SK-N-SH (cell line): ENCODE measurements around the gene TMEM164. TPM values are rescaled to one million over a fixed set of nuclear protein-coding genes. Genes with fewer than 3 reads are reported as not detected.

ENCODE experiments used
- CTCF ChIA-PET: fragments of 300-600, 350-600 bp; formaldehyde crosslinking; extraction: SDS; loops from one replicate; lab custom pipeline; 2021; lab: Yijun Ruan, JAX
- POLR2A ChIA-PET: fragments of 350-600 bp; sonication (Branson Sonifier 250); formaldehyde crosslinking; extraction: SDS; loops from one replicate; lab custom pipeline; 2020; ENCODE audit warnings: antibody characterized with exemption, inconsistent platforms; lab: Yijun Ruan, JAX
- DNase-seq: peaks from one replicate; pipeline ENCODE4 v3.0.0; 2012
- H2AFZ ChIP-seq: fragments of 200-600 bp; sonication (generic); 2 replicates; pipeline ENCODE4 v1.8.1; 2016; ENCODE audit warnings: antibody characterized with exemption, mild to moderate bottlenecking, low read depth
- H3F3A ChIP-seq: fragments of 200-600 bp; sonication (generic); replicated peaks from 2 replicates; pipeline ENCODE3; 2016; ENCODE audit warnings: antibody characterized with exemption, mild to moderate bottlenecking; ENCODE audit not compliant: insufficient read depth
- H3K27ac ChIP-seq, 2 experiments: fragments of 200-500 bp in 1 of 2; fragments of 200-600 bp in 1 of 2; sonication (Bioruptor generic) in 1 of 2; sonication (generic), shearing (Covaris generic) in 1 of 2; 2 replicates each; pipeline versions ENCODE4 v1.5.1 to v1.6.1; 2014 to 2016; ENCODE audit warnings: low read depth in 2 of 2, inconsistent platforms in 1 of 2, low read length in 1 of 2, mild to moderate bottlenecking in 1 of 2, mixed read lengths in 1 of 2
- H3K27me3 ChIP-seq: fragments of 200-600 bp; sonication (generic), shearing (Covaris generic); 2 replicates; pipeline ENCODE4 v1.6.1; 2016; ENCODE audit warnings: mixed run types; ENCODE audit not compliant: insufficient read depth
- H3K36me3 ChIP-seq, 2 experiments: fragments of 200-500 bp in 1 of 2; fragments of 200-600 bp in 1 of 2; sonication (Bioruptor generic) in 1 of 2; sonication (generic) in 1 of 2; replicated peaks in 1 of 2; 2 replicates each; pipeline versions ENCODE3 to v1.5.1; 2014 to 2016; ENCODE audit warnings: low read length in 1 of 2, mild to moderate bottlenecking in 1 of 2; ENCODE audit not compliant: insufficient read depth in 2 of 2, control insufficient read depth in 1 of 2
- H3K4me1 ChIP-seq, 2 experiments: fragments of 200-500 bp in 1 of 2; fragments of 200-600 bp in 1 of 2; sonication (Bioruptor generic) in 1 of 2; sonication (generic), shearing (Covaris generic) in 1 of 2; 2 replicates each; pipeline versions ENCODE4 v1.5.1 to v1.6.1; 2014 to 2016; ENCODE audit warnings: low read depth in 1 of 2, low read length in 1 of 2, mixed run types in 1 of 2; ENCODE audit not compliant: insufficient read depth in 2 of 2, control insufficient read depth in 1 of 2
- H3K4me2 ChIP-seq: fragments of 200-600 bp; sonication (generic), shearing (Covaris generic); 2 replicates; pipeline ENCODE4 v1.6.1; 2017; ENCODE audit warnings: mixed run types
- H3K4me3 ChIP-seq, 2 experiments: fragments of 200-500 bp in 1 of 2; fragments of 200-600 bp in 1 of 2; sonication (Bioruptor generic) in 1 of 2; sonication (generic), shearing (Covaris generic) in 1 of 2; 2 replicates each; pipeline versions ENCODE4 v1.5.1 to v1.8.1; 2014 to 2016; ENCODE audit warnings: low read depth in 2 of 2, inconsistent platforms in 1 of 2, low read length in 1 of 2, mild to moderate bottlenecking in 1 of 2, mixed read lengths in 1 of 2, moderate library complexity in 1 of 2
- H3K79me2 ChIP-seq: fragments of 200-600 bp; sonication (generic); 2 replicates; pipeline ENCODE4 v1.8.1; 2017; ENCODE audit warnings: mild to moderate bottlenecking; ENCODE audit not compliant: insufficient read depth
- H3K9ac ChIP-seq: fragments of 200-600 bp; sonication (generic); 2 replicates; pipeline ENCODE4 v1.6.1; 2017; ENCODE audit warnings: mixed run types
- H3K9me2 ChIP-seq: fragments of 200-600 bp; sonication (generic); 2 replicates; pipeline ENCODE4 v1.6.1; 2017; ENCODE audit warnings: mixed run types
- H3K9me3 ChIP-seq: fragments of 200-600 bp; sonication (generic); 2 replicates; pipeline ENCODE4 v1.6.1; 2017; ENCODE audit warnings: mixed run types, mild to moderate bottlenecking, moderate library complexity
- H4K20me1 ChIP-seq: fragments of 200-600 bp; sonication (generic); 2 replicates; pipeline ENCODE4 v1.6.1; 2017; ENCODE audit warnings: mild to moderate bottlenecking, mixed run types; ENCODE audit not compliant: insufficient read depth
- CHD2 ChIP-seq: fragments of 150-350 bp; IDR thresholded peaks from 2 replicates; pipeline ENCODE4 v1.6.1; 2018; ENCODE audit warnings: low read length; ENCODE audit not compliant: partially characterized antibody
- EP300 ChIP-seq, 2 experiments: IDR thresholded peaks; 2 replicates each; pipeline versions ENCODE4 v1.4.0 to v1.6.1; 2012; ENCODE audit warnings: borderline replicate concordance in 1 of 2, low read depth in 1 of 2, low read length in 1 of 2
- FOXJ3 ChIP-seq: sonication (generic); formaldehyde crosslinking; IDR thresholded peaks from 2 replicates; pipeline ENCODE4 v1.5.1; 2020; ENCODE audit warnings: mild to moderate bottlenecking, missing genetic modification reagents
- FOXM1 ChIP-seq: IDR thresholded peaks from 2 replicates; pipeline ENCODE4 v1.4.0; 2012; ENCODE audit warnings: low read depth, mild to moderate bottlenecking
- GABPA ChIP-seq: IDR thresholded peaks from 2 replicates; pipeline ENCODE4 v1.4.0; 2012; ENCODE audit warnings: low read depth, mild to moderate bottlenecking
- GATA2 ChIP-seq: sonication (generic); formaldehyde crosslinking; IDR thresholded peaks from 2 replicates; pipeline ENCODE4 v1.5.0; 2020; ENCODE audit warnings: mild to moderate bottlenecking, missing genetic modification reagents
- RCOR1 ChIP-seq: fragments of 150-350 bp; IDR thresholded peaks from 2 replicates; pipeline ENCODE4 v1.6.1; 2017; ENCODE audit warnings: antibody characterized with exemption, low read length
- TEAD4 ChIP-seq: IDR thresholded peaks from 2 replicates; pipeline ENCODE4 v1.4.0; 2012; ENCODE audit warnings: mild to moderate bottlenecking, borderline replicate concordance; ENCODE audit not compliant: insufficient read depth
- whole genome bisulfite sequencing: methylation state at CpG from one replicate; pipeline ENCODE4 v1.1.6; 2017; ENCODE audit warnings: low lambda C conversion rate; 5-methylcytosine and 5-hydroxymethylcytosine counted together
- polyA plus RNA-seq, 3 experiments: library from polyadenylated mRNA; depleted of rRNA; stranded (reverse); fragments of >200 nt; gene quantifications; 2 replicates each; pipeline ENCODE4 v1.2.3, GENCODE V29; 2012
- TF ChIP-seq, protein P1 (sequence below): IDR thresholded peaks from 2 replicates; pipeline ENCODE4 v1.4.0; 2012; ENCODE audit warnings: low read depth, borderline replicate concordance
- TF ChIP-seq, protein P2 (sequence below): IDR thresholded peaks from 2 replicates; pipeline ENCODE4 v1.4.0; 2012; ENCODE audit warnings: low read depth, borderline replicate concordance
- TF ChIP-seq, protein P3 (sequence below): IDR thresholded peaks from 2 replicates; pipeline ENCODE4 v1.6.1; 2012; ENCODE audit warnings: mild to moderate bottlenecking, low read depth, low read length, moderate library complexity
- TF ChIP-seq, protein P4 (sequence below): fragments of 150-350 bp; IDR thresholded peaks from 2 replicates; pipeline ENCODE4 v1.6.1; 2016; ENCODE audit warnings: mild to moderate bottlenecking, low read depth, low read length

The TMEM164 gene
- polyA plus RNA-seq, 1 of the 3 experiments (the other 2 are of a cell fraction), result 11.9 TPM

DNA sequence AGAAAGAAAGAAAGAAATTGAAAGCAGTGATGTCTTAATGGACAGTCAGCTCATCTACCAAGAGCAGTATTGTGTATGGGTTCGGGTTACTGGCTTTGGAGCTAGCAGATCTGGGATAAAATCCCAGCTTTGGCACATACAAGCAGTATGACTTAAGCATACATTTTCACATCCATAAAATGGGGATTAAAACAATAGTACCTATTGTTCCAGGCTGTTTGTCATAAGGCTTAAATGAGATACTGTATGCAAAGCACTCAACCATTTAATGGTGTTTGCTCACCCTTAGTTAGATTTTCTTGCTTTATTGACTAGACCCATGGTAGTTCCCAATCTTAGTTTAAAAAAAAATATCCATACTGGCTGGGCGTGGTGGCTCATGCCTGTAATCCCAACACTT is 7.8 kb upstream of the TMEM164 start:
- Histone ChIP-seq H2AFZ (no peak overlapping the region), H3K27me3 (peaks cover 4% of the 10 kb centered on the region; the same call in 1 of the 2 replicates), H3K79me2 (no peaks in the 10 kb centered on the region), H3K4me1 (no peaks in the 10 kb centered on the region; a peak in 1 of 4 replicates), H3K4me3 (no peak overlapping the region), H3F3A (no peaks in the 10 kb centered on the region), H3K9me3 (no peaks in the 10 kb centered on the region), H3K27ac (no peak overlapping the region), H3K4me2 (no peak overlapping the region), H4K20me1 (no peaks in the 10 kb centered on the region), H3K9me2 (no peaks in the 10 kb centered on the region), H3K36me3 (no peaks in the 10 kb centered on the region), H3K9ac (no peak overlapping the region)
- DNase-seq, result no peak
- POLR2A ChIA-PET, result no interaction called here
- TF ChIP-seq, protein P1, sequence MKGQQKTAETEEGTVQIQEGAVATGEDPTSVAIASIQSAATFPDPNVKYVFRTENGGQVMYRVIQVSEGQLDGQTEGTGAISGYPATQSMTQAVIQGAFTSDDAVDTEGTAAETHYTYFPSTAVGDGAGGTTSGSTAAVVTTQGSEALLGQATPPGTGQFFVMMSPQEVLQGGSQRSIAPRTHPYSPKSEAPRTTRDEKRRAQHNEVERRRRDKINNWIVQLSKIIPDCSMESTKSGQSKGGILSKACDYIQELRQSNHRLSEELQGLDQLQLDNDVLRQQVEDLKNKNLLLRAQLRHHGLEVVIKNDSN, result no peak
- TF ChIP-seq TEAD4, result no peak
- TF ChIP-seq, protein P2, sequence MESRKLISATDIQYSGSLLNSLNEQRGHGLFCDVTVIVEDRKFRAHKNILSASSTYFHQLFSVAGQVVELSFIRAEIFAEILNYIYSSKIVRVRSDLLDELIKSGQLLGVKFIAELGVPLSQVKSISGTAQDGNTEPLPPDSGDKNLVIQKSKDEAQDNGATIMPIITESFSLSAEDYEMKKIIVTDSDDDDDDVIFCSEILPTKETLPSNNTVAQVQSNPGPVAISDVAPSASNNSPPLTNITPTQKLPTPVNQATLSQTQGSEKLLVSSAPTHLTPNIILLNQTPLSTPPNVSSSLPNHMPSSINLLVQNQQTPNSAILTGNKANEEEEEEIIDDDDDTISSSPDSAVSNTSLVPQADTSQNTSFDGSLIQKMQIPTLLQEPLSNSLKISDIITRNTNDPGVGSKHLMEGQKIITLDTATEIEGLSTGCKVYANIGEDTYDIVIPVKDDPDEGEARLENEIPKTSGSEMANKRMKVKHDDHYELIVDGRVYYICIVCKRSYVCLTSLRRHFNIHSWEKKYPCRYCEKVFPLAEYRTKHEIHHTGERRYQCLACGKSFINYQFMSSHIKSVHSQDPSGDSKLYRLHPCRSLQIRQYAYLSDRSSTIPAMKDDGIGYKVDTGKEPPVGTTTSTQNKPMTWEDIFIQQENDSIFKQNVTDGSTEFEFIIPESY, result no peak
- WGBS, result 26% methylated on average over 2 of the region's 2 CpGs
- CTCF ChIA-PET, result no interaction called here

DNA sequence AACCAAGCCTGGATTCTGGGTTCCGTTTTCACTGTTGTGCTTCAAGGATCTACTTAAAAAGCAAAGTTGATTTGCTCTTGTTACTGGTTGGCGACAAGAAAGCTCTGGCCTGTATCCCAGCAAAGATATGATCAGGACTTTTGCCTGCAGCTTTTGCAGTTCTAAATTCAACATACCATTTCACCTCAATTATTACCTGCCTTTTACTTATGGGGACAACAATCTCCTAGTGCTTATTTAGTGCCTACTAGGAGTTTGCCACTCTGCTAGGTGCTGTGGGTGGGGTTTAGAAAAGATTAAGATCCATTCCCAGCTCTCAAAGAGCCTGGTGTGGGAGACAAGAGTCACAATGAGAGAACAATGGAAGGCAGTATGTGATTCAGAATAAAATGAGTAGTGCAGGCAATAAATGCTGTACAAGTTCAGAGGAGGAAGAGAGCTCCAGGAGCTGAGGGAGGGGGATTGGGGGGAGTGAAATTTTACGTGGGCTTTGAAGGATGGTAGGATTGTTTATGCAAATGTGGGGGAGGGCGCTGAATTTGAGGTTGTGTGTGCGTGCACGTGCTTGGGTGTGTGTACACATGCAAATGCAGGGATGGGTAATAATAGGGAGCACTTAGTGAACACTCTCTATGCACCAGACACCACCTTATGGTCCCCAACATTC is 5.0 kb upstream of the TMEM164 start:
- no peaks in the 10 kb centered on the region for H3K9me2 ChIP-seq
- peaks cover 0 to 4% of the 10 kb centered on the region in 2 experiments; a peak in 1 of 4 replicates for H3K4me1 ChIP-seq
- TF ChIP-seq GATA2 (CRISPR knock-in tag) (peak; percentile 32; the same call in 1 of the 2 replicates), RCOR1 (no peak)
- no peak overlapping the region for H3K4me2 ChIP-seq
- no peaks in the 10 kb centered on the region for H3K9me3 ChIP-seq
- peaks cover 9% of the 10 kb centered on the region; the same call in 1 of the 2 replicates for H3K27me3 ChIP-seq
- H3K36me3 ChIP-seq, result no peaks in the 10 kb centered on the region
- 42% methylated on average over 6 of the region's 6 CpGs for WGBS
- POLR2A ChIA-PET, result no interaction called here
- H3K79me2 ChIP-seq, result no peaks in the 10 kb centered on the region
- no peak for DNase-seq
- H3K9ac ChIP-seq, result no peak overlapping the region
- H3K27ac ChIP-seq, result no peak overlapping the region
- no peak overlapping the region for H2AFZ ChIP-seq
- no peaks in the 10 kb centered on the region for H4K20me1 ChIP-seq
- H3F3A ChIP-seq, result no peaks in the 10 kb centered on the region
- H3K4me3 ChIP-seq, result no peak overlapping the region
- CTCF ChIA-PET, result interaction anchor here (1.0 kb wide), 1 partner anchor 149 kb away, joined by 5 read pairs; no protein-coding TSS in a partner anchor

DNA sequence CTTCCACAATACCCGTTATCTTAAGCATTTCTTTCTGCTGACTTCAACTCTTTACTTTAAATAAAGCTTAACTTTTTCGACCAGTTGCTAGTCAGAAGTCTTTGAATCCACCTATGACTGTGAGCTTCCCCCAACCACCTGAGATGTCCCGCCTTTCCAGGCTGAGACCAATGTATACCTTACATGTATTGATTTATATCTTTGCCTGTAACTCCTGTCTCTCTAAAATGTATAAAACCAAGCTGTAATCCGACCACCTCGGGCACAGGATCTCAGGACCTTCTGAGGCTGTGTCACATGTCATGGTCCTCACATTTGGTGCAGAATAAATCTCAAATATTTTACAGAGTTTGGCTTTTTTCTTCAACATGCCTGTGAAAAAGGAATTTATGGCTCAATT is 2.9 kb upstream of the TMEM164 start:
- Histone ChIP-seq H3K27me3 (peaks cover 4% of the 10 kb centered on the region; the same call in 1 of the 2 replicates), H4K20me1 (no peaks in the 10 kb centered on the region), H3K36me3 (no peaks in the 10 kb centered on the region), H3K9me3 (no peaks in the 10 kb centered on the region), H3K27ac (no peak overlapping the region), H3K4me3 (no peak overlapping the region), H3K4me2 (no peak overlapping the region), H3K4me1 (peaks cover 0 to 14% of the 10 kb centered on the region in 2 experiments; a peak in 1 of 4 replicates), H2AFZ (no peak overlapping the region), H3K9me2 (no peaks in the 10 kb centered on the region), H3F3A (no peaks in the 10 kb centered on the region), H3K9ac (no peak overlapping the region), H3K79me2 (peaks cover 4% of the 10 kb centered on the region; the same call in 1 of the 2 replicates)
- ChIA-PET POLR2A (no interaction called here), CTCF (interaction anchor here (1.7 kb wide), 1 partner anchor 146 kb away, joined by 3 read pairs; no protein-coding TSS in a partner anchor)
- TF ChIP-seq GATA2 (CRISPR knock-in tag) (no peak), FOXJ3 (CRISPR knock-in tag) (no peak), EP300 (IDR thresholded peaks at IDR 0.05; ENCODE audit: borderline replicate concordance in 1 of 2, low read depth in 1 of 2, low read length in 1 of 2) (no peak), CHD2 (no peak), FOXM1 (no peak), GABPA (no peak)
- TF ChIP-seq, protein P3, sequence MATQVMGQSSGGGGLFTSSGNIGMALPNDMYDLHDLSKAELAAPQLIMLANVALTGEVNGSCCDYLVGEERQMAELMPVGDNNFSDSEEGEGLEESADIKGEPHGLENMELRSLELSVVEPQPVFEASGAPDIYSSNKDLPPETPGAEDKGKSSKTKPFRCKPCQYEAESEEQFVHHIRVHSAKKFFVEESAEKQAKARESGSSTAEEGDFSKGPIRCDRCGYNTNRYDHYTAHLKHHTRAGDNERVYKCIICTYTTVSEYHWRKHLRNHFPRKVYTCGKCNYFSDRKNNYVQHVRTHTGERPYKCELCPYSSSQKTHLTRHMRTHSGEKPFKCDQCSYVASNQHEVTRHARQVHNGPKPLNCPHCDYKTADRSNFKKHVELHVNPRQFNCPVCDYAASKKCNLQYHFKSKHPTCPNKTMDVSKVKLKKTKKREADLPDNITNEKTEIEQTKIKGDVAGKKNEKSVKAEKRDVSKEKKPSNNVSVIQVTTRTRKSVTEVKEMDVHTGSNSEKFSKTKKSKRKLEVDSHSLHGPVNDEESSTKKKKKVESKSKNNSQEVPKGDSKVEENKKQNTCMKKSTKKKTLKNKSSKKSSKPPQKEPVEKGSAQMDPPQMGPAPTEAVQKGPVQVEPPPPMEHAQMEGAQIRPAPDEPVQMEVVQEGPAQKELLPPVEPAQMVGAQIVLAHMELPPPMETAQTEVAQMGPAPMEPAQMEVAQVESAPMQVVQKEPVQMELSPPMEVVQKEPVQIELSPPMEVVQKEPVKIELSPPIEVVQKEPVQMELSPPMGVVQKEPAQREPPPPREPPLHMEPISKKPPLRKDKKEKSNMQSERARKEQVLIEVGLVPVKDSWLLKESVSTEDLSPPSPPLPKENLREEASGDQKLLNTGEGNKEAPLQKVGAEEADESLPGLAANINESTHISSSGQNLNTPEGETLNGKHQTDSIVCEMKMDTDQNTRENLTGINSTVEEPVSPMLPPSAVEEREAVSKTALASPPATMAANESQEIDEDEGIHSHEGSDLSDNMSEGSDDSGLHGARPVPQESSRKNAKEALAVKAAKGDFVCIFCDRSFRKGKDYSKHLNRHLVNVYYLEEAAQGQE, result no peak
- TF ChIP-seq, protein P4, sequence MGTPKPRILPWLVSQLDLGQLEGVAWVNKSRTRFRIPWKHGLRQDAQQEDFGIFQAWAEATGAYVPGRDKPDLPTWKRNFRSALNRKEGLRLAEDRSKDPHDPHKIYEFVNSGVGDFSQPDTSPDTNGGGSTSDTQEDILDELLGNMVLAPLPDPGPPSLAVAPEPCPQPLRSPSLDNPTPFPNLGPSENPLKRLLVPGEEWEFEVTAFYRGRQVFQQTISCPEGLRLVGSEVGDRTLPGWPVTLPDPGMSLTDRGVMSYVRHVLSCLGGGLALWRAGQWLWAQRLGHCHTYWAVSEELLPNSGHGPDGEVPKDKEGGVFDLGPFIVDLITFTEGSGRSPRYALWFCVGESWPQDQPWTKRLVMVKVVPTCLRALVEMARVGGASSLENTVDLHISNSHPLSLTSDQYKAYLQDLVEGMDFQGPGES, result no peak
- 40% methylated on average over 5 of the region's 5 CpGs for WGBS
- DNase-seq, result no peak
